Gastrocnemius medialis (tissue), 4 donors: ENCODE measurements around the gene OXNAD1.

Experiments used
- POLR2A ChIP-seq, 2 donors: fragments of 450-650 bp; IDR thresholded peaks; one replicate each; pipeline ENCODE4 v1.6.1; 2017; ENCODE audit warnings: antibody characterized with exemption in 2 of 2, mild to moderate bottlenecking in 2 of 2, moderate library complexity in 2 of 2
- TF ChIP-seq, protein P1 (sequence below), 5 experiments: fragments of 450-650 bp in 3 of 5; fragments of 200-600 bp in 2 of 5; sonication (generic) in 2 of 5; IDR thresholded peaks in 4 of 5; conservative IDR thresholded peaks in 1 of 5; 1 replicate in 4 of 5; 2 replicates in 1 of 5; pipeline ENCODE4 v1.5.1; 2016 to 2019; ENCODE audit warnings: antibody characterized with exemption in 5 of 5, mild to moderate bottlenecking in 3 of 5, moderate library complexity in 3 of 5

DNA sequence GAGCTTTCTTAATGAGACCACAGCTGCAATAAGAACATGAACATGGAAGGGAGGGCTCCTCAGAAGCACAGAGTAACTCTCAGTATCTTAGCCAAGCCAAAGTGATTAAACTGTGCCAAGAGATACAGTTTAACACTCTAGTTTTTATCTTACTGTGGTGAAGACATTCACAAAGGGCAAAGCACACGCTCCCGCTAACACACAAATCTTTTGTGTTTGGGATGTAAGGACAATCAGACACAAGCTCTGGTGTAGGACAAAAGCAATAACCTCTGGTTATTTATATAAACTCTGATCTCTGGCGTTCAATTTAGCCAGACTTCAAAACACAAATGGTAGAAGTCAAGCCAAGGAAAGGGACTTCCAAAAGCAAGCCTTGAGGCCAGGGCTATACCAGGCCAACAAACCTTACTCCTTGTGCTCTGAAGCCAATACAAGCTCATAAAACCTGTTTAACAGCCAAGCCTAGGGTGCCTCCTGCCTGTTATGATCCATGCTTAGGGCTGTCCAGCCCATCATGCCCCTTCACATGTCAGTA is 28.1 kb upstream of the OXNAD1 start:
- no peak for TF ChIP-seq POLR2A (IDR thresholded peaks at IDR 0.05)
- TF ChIP-seq, protein P1, sequence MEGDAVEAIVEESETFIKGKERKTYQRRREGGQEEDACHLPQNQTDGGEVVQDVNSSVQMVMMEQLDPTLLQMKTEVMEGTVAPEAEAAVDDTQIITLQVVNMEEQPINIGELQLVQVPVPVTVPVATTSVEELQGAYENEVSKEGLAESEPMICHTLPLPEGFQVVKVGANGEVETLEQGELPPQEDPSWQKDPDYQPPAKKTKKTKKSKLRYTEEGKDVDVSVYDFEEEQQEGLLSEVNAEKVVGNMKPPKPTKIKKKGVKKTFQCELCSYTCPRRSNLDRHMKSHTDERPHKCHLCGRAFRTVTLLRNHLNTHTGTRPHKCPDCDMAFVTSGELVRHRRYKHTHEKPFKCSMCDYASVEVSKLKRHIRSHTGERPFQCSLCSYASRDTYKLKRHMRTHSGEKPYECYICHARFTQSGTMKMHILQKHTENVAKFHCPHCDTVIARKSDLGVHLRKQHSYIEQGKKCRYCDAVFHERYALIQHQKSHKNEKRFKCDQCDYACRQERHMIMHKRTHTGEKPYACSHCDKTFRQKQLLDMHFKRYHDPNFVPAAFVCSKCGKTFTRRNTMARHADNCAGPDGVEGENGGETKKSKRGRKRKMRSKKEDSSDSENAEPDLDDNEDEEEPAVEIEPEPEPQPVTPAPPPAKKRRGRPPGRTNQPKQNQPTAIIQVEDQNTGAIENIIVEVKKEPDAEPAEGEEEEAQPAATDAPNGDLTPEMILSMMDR (IDR thresholded peaks at IDR 0.05 in 4 of 5, conservative IDR thresholded peaks at IDR 0.05 in 1 of 5): no peak
